Measurements from ENCODE around the gene PROSER2. TPM values are rescaled to one million over a fixed set of nuclear protein-coding genes. Genes with fewer than 3 reads are reported as not detected.

Gene PROSER2
- total RNA-seq, 1 experiment from 2014 or later, result 10.6 TPM

DNA sequence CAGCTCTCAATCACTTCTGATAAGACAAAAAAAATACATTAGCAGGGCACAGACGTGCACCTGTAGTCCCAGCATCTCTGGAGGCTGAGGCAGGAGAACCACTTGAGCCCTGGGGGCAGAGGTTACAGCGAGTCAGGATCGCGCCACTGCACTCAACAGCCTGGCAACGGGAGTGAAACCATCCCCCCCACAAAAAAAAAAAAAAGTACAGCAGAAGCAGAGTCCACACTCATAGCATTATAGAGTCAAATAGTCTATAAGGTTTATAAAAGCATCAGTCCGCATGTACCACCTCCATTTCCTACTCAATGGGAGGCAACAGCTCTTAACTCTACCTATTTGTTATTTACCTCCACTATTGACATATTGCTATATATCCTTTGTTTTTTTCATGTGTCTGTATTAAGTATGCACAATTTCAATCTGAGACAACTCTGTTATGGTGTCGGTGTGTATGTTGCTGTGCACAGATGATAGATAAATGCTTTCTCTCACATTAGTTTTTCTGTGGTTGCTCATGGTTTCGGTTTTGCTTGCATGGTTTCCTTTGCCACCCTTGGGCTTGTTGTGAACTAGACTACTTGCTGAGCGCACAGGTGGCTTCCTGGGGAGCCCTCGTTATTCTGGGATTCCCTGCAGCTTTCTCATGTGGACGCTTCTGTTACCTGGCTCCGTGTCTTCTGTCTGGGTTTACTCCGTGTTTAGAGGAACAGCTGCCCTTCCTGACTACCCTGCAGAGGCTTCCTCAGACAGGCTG, 40.4 kb downstream of the PROSER2 start:
- peaks cover 5 to 17% of the 10 kb centered on the region in 2 experiments for H3K4me1 Mint-ChIP-seq
- Histone ChIP-seq H3K9me3 (ENCODE audit: control insufficient read depth, low read depth, low read length) (no peaks in the 10 kb centered on the region), H4K91ac (ENCODE audit: insufficient read length, low read depth, low read length) (no peak overlapping the region), H3K27ac (ENCODE audit: insufficient read length, low read depth, low read length) (no peak overlapping the region), H3K4me1 (ENCODE audit: insufficient read depth, low read length) (no peaks in the 10 kb centered on the region), H3K56ac (ENCODE audit: insufficient read length, low read depth, low read length) (no peak overlapping the region), H2BK15ac (ENCODE audit: low read depth, low read length) (no peak overlapping the region), H2BK20ac (ENCODE audit: low read depth, low read length, poor library complexity, severe bottlenecking) (no peak overlapping the region), H3K23ac (ENCODE audit: insufficient read length, low read depth, low read length) (no peak overlapping the region), H3K9ac (ENCODE audit: extremely low read depth, insufficient read length, low read length) (no peak overlapping the region), H3K23me2 (ENCODE audit: insufficient read length, low read depth, low read length, poor library complexity, severe bottlenecking) (no peaks in the 10 kb centered on the region), H4K8ac (replicated peaks; ENCODE audit: insufficient read length, low read depth, low read length) (no peak overlapping the region), H3K79me2 (ENCODE audit: insufficient read depth, low read length) (no peaks in the 10 kb centered on the region), H3K14ac (ENCODE audit: insufficient read depth, low read length) (no peak overlapping the region), H2AFZ (ENCODE audit: low read length) (no peak overlapping the region), H2BK120ac (ENCODE audit: low read depth, low read length, poor library complexity, severe bottlenecking) (no peak overlapping the region), H3K4ac (ENCODE audit: low read depth, low read length) (no peak overlapping the region), H2BK5ac (ENCODE audit: insufficient read length, low read length) (no peak overlapping the region), H3K18ac (ENCODE audit: insufficient read length, low read depth, low read length) (no peak overlapping the region), H3T11ph (ENCODE audit: low read length) (no peak overlapping the region), H3K4me2 (ENCODE audit: insufficient read depth, insufficient read length, low read length) (no peak overlapping the region), H3K79me1 (ENCODE audit: insufficient read depth, low read depth, low read length, poor library complexity, severe bottlenecking) (no peaks in the 10 kb centered on the region), H4K5ac (ENCODE audit: insufficient read length, low read depth, low read length) (no peak overlapping the region), H2AK5ac (ENCODE audit: insufficient read length, low read length) (no peak overlapping the region), H3K27me3 (ENCODE audit: insufficient read depth, low read length) (no peaks in the 10 kb centered on the region), H4K20me1 (ENCODE audit: control insufficient read depth, insufficient read depth, insufficient read length) (no peaks in the 10 kb centered on the region), H2BK12ac (ENCODE audit: insufficient read length, low read depth, low read length) (no peak overlapping the region)
- H3K36me3 Mint-ChIP-seq (ENCODE audit: insufficient read depth in 1 of 3, low read depth in 3 of 3), result peaks cover 0 to 4% (median 1%) of the 10 kb centered on the region in 3 experiments; a peak in 3 of 7 replicates
- DNase-seq, result no peak
- TF ChIP-seq, protein P1, sequence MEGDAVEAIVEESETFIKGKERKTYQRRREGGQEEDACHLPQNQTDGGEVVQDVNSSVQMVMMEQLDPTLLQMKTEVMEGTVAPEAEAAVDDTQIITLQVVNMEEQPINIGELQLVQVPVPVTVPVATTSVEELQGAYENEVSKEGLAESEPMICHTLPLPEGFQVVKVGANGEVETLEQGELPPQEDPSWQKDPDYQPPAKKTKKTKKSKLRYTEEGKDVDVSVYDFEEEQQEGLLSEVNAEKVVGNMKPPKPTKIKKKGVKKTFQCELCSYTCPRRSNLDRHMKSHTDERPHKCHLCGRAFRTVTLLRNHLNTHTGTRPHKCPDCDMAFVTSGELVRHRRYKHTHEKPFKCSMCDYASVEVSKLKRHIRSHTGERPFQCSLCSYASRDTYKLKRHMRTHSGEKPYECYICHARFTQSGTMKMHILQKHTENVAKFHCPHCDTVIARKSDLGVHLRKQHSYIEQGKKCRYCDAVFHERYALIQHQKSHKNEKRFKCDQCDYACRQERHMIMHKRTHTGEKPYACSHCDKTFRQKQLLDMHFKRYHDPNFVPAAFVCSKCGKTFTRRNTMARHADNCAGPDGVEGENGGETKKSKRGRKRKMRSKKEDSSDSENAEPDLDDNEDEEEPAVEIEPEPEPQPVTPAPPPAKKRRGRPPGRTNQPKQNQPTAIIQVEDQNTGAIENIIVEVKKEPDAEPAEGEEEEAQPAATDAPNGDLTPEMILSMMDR (conservative IDR thresholded peaks at IDR 0.05), result no peak
- peak overlapping the region in 1 of 3 experiments; percentile 20; a peak in 1 of 7 replicates for H3K27ac Mint-ChIP-seq
- no CpG with 5 or more reads among the region's 13 CpGs for WGBS (ENCODE audit: extremely low coverage, insufficient read length, low lambda C conversion rate)
- no peaks in the 10 kb centered on the region for H3K27me3 Mint-ChIP-seq (ENCODE audit: low read depth)
- H3K9me3 Mint-ChIP-seq, result no peaks in the 10 kb centered on the region
- no peak overlapping the region for H3K4me3 Mint-ChIP-seq
